ENCODE data around the gene MUC4.

DNA sequence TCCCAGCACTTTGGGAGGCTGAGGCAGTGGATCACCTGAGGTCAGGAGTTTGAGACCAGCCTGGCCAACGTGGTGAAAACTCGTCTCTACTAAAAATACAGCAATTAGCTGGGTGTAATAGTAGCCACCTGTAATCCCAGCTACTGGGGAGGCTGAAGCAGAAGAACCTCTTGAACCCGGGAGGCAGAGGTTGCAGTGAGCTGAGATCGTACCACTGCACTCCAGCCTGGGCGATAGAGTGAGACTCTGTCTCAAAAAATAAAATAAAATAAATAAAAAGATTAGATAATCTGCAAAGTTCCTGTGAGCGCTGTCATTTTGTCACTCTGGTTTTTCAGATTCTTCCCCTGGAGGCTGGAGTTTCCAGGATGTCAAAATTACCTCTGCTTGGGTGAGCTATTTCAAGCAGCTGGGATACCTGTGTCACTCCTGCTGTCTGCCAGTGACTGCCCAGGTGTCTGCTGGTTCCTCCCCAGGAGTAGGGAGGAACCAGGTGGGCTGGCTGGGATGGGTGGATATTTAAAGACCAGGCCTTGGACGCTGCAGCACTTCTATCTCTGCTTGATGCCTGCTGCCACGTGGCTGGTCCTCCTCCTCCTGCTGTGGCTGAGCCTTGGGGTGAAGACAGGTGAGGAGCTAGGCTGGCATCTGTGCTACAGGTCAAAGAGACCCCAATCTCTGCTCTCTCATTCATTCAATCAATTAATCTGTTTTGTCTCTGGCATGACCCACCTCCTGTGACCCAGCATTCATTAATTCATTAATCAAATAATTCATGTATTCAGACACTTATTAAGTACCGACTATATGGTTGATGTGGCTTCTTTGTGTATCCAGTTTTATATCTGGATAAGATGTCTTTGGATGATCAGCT is 110.5 kb downstream of the MUC4 start:
- TF ChIP-seq, protein P1, sequence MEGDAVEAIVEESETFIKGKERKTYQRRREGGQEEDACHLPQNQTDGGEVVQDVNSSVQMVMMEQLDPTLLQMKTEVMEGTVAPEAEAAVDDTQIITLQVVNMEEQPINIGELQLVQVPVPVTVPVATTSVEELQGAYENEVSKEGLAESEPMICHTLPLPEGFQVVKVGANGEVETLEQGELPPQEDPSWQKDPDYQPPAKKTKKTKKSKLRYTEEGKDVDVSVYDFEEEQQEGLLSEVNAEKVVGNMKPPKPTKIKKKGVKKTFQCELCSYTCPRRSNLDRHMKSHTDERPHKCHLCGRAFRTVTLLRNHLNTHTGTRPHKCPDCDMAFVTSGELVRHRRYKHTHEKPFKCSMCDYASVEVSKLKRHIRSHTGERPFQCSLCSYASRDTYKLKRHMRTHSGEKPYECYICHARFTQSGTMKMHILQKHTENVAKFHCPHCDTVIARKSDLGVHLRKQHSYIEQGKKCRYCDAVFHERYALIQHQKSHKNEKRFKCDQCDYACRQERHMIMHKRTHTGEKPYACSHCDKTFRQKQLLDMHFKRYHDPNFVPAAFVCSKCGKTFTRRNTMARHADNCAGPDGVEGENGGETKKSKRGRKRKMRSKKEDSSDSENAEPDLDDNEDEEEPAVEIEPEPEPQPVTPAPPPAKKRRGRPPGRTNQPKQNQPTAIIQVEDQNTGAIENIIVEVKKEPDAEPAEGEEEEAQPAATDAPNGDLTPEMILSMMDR (IDR thresholded peaks at IDR 0.05), result no peak
- no peak for TF ChIP-seq POLR2A (IDR thresholded peaks at IDR 0.05)
